SK-N-SH treated with all-trans-retinoic acid at 6 μM for 48 hours (cell line): ENCODE results near the gene ZNF524.

Experiments
- ATAC-seq: fragments of 200-7000 bp; cut with Tn5 transposase; 3 replicates; pipeline ENCODE4 v1.9.1; 2020; ENCODE audit warnings: mild to moderate bottlenecking, moderate library complexity
- ARNTL ChIP-seq: fragments of 450-650 bp; formaldehyde crosslinking; IDR thresholded peaks from 2 replicates; pipeline ENCODE4 v1.5.0; 2020; ENCODE audit warnings: low read depth, mild to moderate bottlenecking, moderate library complexity, borderline replicate concordance
- CREB5 ChIP-seq: fragments of 250-450 bp; sonication (Bioruptor Pico); IDR thresholded peaks from 2 replicates; pipeline ENCODE4 v1.5.1; 2020; ENCODE audit warnings: low read depth, mild to moderate bottlenecking, moderate library complexity
- CSDC2 ChIP-seq: fragments of 250-450 bp; sonication (Bioruptor Pico); IDR thresholded peaks from 2 replicates; pipeline ENCODE4 v1.5.0; 2020; ENCODE audit warnings: mild to moderate bottlenecking, moderate library complexity
- CSRNP3 ChIP-seq: fragments of 250-450 bp; sonication (Bioruptor Pico); IDR thresholded peaks from 2 replicates; pipeline ENCODE4 v1.5.1; 2021; ENCODE audit warnings: mild to moderate bottlenecking, moderate library complexity
- ESRRG ChIP-seq: fragments of 250-450 bp; sonication (Bioruptor Pico); IDR thresholded peaks from 2 replicates; pipeline ENCODE4 v1.6.1; 2021; ENCODE audit warnings: mild to moderate bottlenecking
- GLIS3 ChIP-seq: fragments of 250-450 bp; sonication (Bioruptor Pico); IDR thresholded peaks from 2 replicates; pipeline ENCODE4 v1.5.0; 2020; ENCODE audit warnings: mild to moderate bottlenecking, moderate library complexity
- ISL1 ChIP-seq: fragments of 250-450 bp; sonication (Bioruptor Pico); IDR thresholded peaks from 2 replicates; pipeline ENCODE4 v2.1.2; 2022; ENCODE audit warnings: mild to moderate bottlenecking, moderate library complexity
- OSR1 ChIP-seq: fragments of 250-450 bp; sonication (Bioruptor Pico); IDR thresholded peaks from 2 replicates; pipeline ENCODE4 v1.8.0; 2022; ENCODE audit warnings: moderate library complexity, mild to moderate bottlenecking, inconsistent platforms
- PATZ1 ChIP-seq: fragments of 250-450 bp; sonication (Bioruptor Pico); IDR thresholded peaks from 2 replicates; pipeline ENCODE4 v1.8.0; 2020; ENCODE audit warnings: mild to moderate bottlenecking, moderate library complexity, borderline replicate concordance
- POU6F1 ChIP-seq: fragments of 250-450 bp; sonication (Bioruptor Pico); IDR thresholded peaks from 2 replicates; pipeline ENCODE4 v1.8.0; 2021; ENCODE audit warnings: low read depth, mild to moderate bottlenecking, moderate library complexity, borderline replicate concordance
- PPARA ChIP-seq: fragments of 250-450 bp; sonication (Bioruptor Pico); IDR thresholded peaks from 2 replicates; pipeline ENCODE4 v1.5.0; 2020; ENCODE audit warnings: mild to moderate bottlenecking, borderline replicate concordance
- SNAI2 ChIP-seq: fragments of 250-450 bp; sonication (Bioruptor Pico); IDR thresholded peaks from 2 replicates; pipeline ENCODE4 v1.5.0; 2020; ENCODE audit warnings: mild to moderate bottlenecking, moderate library complexity
- TCF4 ChIP-seq: fragments of 250-450 bp; sonication (Bioruptor Pico); IDR thresholded peaks from 2 replicates; pipeline ENCODE4 v1.8.0; 2021; ENCODE audit warnings: mild to moderate bottlenecking, moderate library complexity, borderline replicate concordance
- TOX ChIP-seq: fragments of 250-450 bp; sonication (Bioruptor Pico); IDR thresholded peaks from 2 replicates; pipeline ENCODE4 v1.8.0; 2021; ENCODE audit warnings: mild to moderate bottlenecking, moderate library complexity, borderline replicate concordance
- TSHZ2 ChIP-seq: fragments of 250-450 bp; sonication (Bioruptor Pico); IDR thresholded peaks from 2 replicates; pipeline ENCODE4 v1.5.0; 2020; ENCODE audit warnings: mild to moderate bottlenecking, moderate library complexity
- ZC3H10 ChIP-seq: fragments of 250-450 bp; sonication (Bioruptor Pico); IDR thresholded peaks from 2 replicates; pipeline ENCODE4 v1.5.1; 2021; ENCODE audit warnings: mild to moderate bottlenecking, moderate library complexity
- ZFP3 ChIP-seq: fragments of 250-450 bp; sonication (Bioruptor Pico); IDR thresholded peaks from 2 replicates; pipeline ENCODE4 v1.5.0; 2020; ENCODE audit warnings: mild to moderate bottlenecking, moderate library complexity
- ZFP30 ChIP-seq: fragments of 450-650 bp; formaldehyde crosslinking; IDR thresholded peaks from 2 replicates; pipeline ENCODE4 v1.5.0; 2022; ENCODE audit warnings: mild to moderate bottlenecking, moderate library complexity
- ZNF70 ChIP-seq: fragments of 450-650 bp; formaldehyde crosslinking; IDR thresholded peaks from 2 replicates; pipeline ENCODE4 v1.5.0; 2020; ENCODE audit warnings: mild to moderate bottlenecking, moderate library complexity
- ZNF8 ChIP-seq: fragments of 450-650 bp; formaldehyde crosslinking; IDR thresholded peaks from 2 replicates; pipeline ENCODE4 v1.5.0; 2020; ENCODE audit warnings: mild to moderate bottlenecking, moderate library complexity

The ZNF524 gene

GRCh38 chr19:55611300-55611982 is 11.4 kb downstream of the ZNF524 start (continued):
- no peak for TF ChIP-seq TSHZ2 (CRISPR knock-in tag)
- no peak for TF ChIP-seq ZFP30 (CRISPR knock-in tag)
- TF ChIP-seq ZFP3 = no peak
- TF ChIP-seq ZNF8 (CRISPR knock-in tag) = no peak
- no peak for TF ChIP-seq POU6F1 (CRISPR knock-in tag)
- TF ChIP-seq ARNTL = no peak
- no peak for TF ChIP-seq ESRRG (CRISPR knock-in tag)
- TF ChIP-seq OSR1 (CRISPR knock-in tag) = no peak

GRCh38 chr19:55611983-55612645 is 12.0 kb downstream of the ZNF524 start:
- no peak for TF ChIP-seq ESRRG (CRISPR knock-in tag)
- TF ChIP-seq ZFP3 = no peak
- no peak for TF ChIP-seq TCF4 (CRISPR knock-in tag)
- no peak for TF ChIP-seq TOX (CRISPR knock-in tag)
- TF ChIP-seq POU6F1 (CRISPR knock-in tag) = no peak
- TF ChIP-seq OSR1 (CRISPR knock-in tag) = no peak
- TF ChIP-seq ZFP30 (CRISPR knock-in tag) = no peak
- TF ChIP-seq ZNF70 (CRISPR knock-in tag) = no peak
- TF ChIP-seq ISL1 (CRISPR knock-in tag) = no peak
- TF ChIP-seq ARNTL = no peak
- TF ChIP-seq, all 23 proteins: peak for 0
- no peak for ATAC-seq

GRCh38 chr19:55613396-55613795 is 13.3 kb downstream of the ZNF524 start:
- no peak for ATAC-seq
- no peak for TF ChIP-seq ZNF8 (CRISPR knock-in tag)
- TF ChIP-seq ZFP3 = no peak
- no peak for TF ChIP-seq PPARA (CRISPR knock-in tag)
- TF ChIP-seq CSDC2 (CRISPR knock-in tag) = no peak
- no peak for TF ChIP-seq GLIS3 (CRISPR knock-in tag)
- TF ChIP-seq POU6F1 (CRISPR knock-in tag) = no peak
- no peak for TF ChIP-seq TSHZ2 (CRISPR knock-in tag)
- TF ChIP-seq CSRNP3 (CRISPR knock-in tag) = no peak
- no peak for TF ChIP-seq PATZ1 (CRISPR knock-in tag)
- no peak for TF ChIP-seq CREB5 (CRISPR knock-in tag)
- TF ChIP-seq TCF4 (CRISPR knock-in tag) = no peak
- no peak for TF ChIP-seq ESRRG (CRISPR knock-in tag)
- TF ChIP-seq SNAI2 = no peak
- no peak for TF ChIP-seq ZC3H10 (CRISPR knock-in tag)
